GM21447 (cell line): ENCODE data around the gene DUSP18.
A peak's percentile ranks its signal among the peaks of the same experiment; 100 is the strongest.
"Not testable (repeated sequence)": the region's sequence is repeated elsewhere in the genome, so short reads cannot be mapped to it uniquely, and the experiment has no call there.

Experiments used
- ATAC-seq: cut with Tn5 transposase; IDR thresholded peaks from one replicate; pipeline ENCODE4 v1.9.1; 2021; ENCODE audit not compliant: unreplicated experiment

The DUSP18 gene

GRCh38 chr22:30667494-30668385 is at the start of gene DUSP18:
Gene DUSP18, minus strand, starts transcription at chr22:30667875. Its CDS starts 3,872 bp downstream, at chr22:30664003.
- ATAC-seq = peak; percentile 86

GRCh38 chr22:30714062-30714461 is 46.4 kb upstream of the DUSP18 start:
- ATAC-seq = no peak

- ATAC-seq = no peak
Measured at GRCh38 chr22:30712094-30712493, 44.4 kb upstream of the DUSP18 start.

DNA sequence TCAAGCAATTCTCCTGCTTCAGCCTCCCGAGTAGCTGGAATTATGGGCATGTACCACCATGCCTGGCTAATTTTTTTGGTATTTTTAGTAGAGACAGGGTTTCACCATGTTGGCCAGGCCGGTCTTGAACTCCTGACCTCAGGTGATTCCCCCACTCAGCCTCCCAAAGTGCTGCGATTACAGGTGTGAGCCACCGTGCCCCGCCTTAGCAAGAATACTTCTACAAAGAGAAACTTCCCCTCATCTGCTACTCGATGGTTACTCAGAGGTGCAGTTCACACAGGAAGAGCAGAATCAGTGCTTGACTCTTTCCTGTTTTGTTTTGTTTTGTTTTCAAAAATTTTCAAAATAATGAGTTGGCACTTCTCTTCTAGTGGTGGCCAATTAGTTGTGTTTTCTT is 42.3 kb upstream of the DUSP18 start:
- ATAC-seq = not testable (repeated sequence)

GRCh38 chr22:30705710-30706651 is 38.3 kb upstream of the DUSP18 start:
- ATAC-seq = peak; percentile 60

GRCh38 chr22:30704978-30705377 is 37.3 kb upstream of the DUSP18 start:
- ATAC-seq = no peak

DNA sequence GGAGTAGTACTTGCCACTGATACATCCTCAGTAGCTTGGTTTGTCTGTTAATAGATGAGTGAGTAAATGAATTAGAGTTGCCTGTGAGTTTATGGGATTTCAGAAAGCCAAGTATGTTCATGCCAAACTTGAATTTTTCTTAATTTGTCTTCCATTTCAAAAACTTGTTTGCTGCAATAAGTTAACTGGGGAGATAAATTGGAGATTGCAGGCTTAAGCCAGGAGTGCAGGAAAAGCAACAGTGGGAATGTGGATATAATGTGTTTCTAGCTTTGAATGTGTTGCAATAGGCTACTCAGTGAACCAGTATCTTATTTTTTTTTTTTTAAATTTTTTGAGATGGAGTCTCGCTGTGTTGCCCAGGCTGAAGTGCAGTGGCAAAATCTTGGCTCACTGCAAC is 35.2 kb upstream of the DUSP18 start:
- no peak for ATAC-seq

DNA sequence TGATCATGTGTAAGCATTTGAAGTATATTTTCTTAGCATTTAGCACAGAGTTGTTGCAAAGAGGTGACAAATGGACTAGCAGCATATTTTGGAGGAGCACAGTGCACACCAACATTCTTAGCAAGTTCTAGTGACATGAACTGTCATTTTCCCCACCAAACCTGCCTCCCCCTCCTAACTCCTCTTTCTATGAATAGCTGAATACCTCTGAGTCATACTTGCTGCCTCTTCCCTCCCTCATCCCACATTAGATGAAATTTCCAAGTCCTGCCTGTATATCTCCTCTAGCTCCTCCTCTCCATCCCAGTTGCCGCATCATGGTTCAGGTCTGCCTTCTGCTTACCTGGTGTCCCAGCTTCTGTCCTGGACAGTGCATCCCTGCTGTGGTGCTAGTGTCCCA is 34.2 kb upstream of the DUSP18 start:
- ATAC-seq = no peak

GRCh38 chr22:30697975-30698374 is 30.3 kb upstream of the DUSP18 start:
- no peak for ATAC-seq

GRCh38 chr22:30695871-30696655 is 28.4 kb upstream of the DUSP18 start:
- ATAC-seq = no peak

DNA sequence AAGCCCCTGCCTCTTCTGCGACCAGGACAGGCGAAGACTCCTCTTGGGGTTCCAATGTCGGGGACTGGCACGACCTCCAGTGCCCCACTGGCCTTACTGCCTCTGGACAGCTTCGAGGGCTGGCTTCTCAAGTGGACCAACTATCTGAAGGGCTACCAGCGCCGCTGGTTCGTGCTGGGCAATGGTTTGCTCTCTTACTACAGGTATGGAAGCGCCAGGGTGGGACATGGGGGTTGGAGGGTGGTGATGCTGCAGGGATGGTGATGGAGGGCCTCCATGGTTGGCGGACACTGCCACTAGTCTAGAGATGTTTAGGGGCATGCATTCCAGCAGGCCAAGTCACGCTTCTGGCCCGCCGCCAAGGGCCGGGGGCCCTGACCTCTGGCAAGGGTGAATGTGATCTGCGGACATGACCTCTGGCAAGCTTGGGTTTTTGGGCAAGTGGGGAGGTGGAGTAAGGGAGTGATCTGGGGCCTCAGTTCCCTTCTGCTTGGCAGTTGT is 27.7 kb upstream of the DUSP18 start:
- no peak for ATAC-seq

GRCh38 chr22:30694640-30695350 is 27.1 kb upstream of the DUSP18 start, which contains the start of gene OSBP2:
Gene OSBP2, plus strand, starts transcription at chr22:30694874. Its CDS starts 36 bp downstream, at chr22:30694910.
- no peak for ATAC-seq

DNA sequence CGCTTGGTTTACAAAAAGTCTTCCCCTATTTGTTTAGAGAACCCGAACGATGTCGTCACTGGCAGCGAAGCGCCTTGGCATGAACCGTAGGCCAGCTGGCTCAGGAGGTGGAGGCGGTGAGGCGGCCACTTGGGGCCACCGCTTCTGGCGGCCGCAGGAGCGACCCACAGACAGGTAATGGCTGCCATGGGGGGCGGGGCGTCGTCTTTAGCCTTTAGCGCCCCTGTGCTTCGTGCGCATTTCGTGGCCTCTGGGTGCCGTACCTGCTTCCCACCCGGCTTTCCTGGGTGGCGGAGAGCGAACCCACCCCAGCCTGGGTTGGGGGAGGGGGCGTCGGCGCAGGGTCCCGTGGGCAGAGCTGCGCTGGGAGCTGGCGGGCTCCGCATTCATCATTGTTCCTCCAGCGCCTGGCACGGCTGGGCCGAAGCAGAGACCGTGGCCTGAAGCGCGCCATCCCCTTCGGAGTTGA is 26.5 kb upstream of the DUSP18 start:
- no peak for ATAC-seq

DNA sequence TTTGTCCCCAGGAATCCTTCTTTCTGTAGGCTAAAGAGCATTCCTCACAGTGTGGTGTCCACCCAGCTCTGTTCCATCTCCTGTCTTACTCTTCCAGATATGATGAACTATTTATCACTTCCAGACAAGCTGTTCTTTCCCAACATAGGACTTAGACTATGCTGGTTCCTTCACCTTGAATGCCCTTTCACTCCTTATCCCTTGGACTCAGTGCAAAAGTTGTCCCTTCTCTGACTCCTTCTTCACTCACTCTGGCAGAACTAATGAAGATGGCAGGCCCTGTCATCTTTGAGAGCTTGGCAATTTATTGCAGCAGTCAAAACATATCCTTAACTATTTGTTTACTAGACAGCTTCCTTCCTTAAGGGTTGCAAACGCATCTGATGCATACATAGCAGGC is 23.5 kb upstream of the DUSP18 start:
- ATAC-seq = no peak

DNA sequence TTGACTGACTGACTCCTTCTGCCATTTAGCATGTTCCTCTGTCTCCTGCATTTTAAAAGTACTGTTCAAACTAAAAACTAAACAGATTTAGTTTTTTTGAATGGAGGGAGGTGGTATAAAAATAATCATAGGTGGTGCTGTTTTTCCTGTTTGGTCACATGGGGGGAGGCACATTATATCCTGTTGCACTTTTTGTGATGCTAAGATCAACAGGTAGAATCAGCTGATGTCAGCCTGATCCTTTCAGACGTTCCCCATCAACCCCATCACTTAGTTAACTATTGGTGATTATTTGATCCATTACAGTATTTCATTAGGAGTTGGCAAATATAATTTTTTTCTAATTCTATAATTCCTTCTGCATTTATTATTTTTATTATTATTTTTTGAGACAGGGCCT is 21.9 kb upstream of the DUSP18 start:
- no peak for ATAC-seq

GRCh38 chr22:30687358-30687757 is 19.7 kb upstream of the DUSP18 start:
- no peak for ATAC-seq

GRCh38 chr22:30685178-30685577 is 17.5 kb upstream of the DUSP18 start:
- no peak for ATAC-seq

DNA sequence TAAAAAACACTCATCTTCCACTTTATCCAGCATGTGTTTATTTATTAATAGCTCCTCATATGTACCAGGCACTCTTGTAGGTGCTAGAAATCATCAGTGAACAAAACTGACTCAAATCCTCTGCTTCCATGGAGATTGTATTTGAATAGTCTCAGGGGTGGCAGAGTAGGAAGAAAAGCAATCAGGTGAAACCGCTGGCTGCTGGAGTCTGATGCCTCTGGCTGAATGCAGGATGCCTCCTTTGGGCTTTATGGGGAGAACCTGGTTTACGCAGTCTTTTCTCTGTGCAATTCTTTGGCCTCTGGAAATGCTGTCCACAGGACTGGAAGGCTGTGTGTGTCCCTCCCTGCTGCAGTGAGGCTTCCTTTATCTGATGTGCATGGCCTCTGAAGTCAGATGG is 14.2 kb upstream of the DUSP18 start:
- ATAC-seq = no peak

DNA sequence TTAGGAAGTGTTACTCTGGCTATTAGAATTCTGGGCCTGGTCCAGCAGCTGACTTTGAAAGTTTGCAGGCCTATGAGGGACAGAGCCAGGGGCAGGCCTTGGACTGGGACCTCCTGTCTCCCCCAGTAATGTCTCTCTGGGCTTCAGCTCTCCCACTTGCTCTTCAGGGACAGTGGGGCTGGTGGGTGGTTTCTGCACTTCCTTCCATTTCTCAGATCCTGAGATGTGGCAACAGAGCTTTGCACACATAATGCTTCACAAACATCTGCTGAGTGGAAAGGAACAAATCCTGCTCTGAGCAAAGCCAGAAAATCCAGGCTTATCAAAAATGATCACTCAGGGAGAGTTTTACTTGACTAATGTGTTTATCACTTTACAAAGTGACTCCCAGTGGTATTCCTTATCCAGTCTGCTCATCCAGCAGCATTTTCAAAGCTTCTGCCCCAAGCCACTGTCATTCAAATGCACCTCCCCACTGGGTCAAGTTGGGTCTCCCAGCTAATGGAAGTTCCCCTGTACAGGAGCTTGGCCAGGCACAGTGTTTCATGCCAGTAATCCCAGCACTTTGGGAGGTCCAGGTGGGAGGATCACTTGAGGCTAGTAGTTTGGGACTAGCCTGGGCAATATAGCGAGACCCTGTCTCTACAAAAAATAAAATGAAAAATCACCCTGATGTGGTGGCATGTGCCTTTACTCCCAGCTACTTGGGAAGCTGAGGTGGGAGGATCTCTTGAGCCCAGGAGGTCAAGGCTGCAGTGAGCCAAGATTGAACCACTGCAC is 13.5 kb upstream of the DUSP18 start:
- ATAC-seq = no peak
